Stimulated activated CD8-positive, alpha-beta memory T cell treated with anti-CD3 and anti-CD28 coated beads, Interleukin-12 subunit alpha, Interleukin-12 subunit beta, amount 100 ng/mL, for 24 hours (primary cell): ENCODE results near the gene SCYGR2.
"Not testable (repeated sequence)": the region's sequence is repeated elsewhere in the genome, so short reads cannot be mapped to it uniquely, and the experiment has no call there.

Experiments
- DNase-seq: peaks from one replicate; pipeline ENCODE4 v3.0.0-alpha.2; 2020; ENCODE audit errors: extremely low read depth

The SCYGR2 gene, protein sequence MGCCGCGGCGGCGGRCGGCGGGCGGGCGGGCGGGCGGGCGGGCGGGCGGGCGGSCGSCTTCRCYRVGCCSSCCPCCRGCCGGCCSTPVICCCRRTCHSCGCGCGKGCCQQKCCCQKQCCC

DNA sequence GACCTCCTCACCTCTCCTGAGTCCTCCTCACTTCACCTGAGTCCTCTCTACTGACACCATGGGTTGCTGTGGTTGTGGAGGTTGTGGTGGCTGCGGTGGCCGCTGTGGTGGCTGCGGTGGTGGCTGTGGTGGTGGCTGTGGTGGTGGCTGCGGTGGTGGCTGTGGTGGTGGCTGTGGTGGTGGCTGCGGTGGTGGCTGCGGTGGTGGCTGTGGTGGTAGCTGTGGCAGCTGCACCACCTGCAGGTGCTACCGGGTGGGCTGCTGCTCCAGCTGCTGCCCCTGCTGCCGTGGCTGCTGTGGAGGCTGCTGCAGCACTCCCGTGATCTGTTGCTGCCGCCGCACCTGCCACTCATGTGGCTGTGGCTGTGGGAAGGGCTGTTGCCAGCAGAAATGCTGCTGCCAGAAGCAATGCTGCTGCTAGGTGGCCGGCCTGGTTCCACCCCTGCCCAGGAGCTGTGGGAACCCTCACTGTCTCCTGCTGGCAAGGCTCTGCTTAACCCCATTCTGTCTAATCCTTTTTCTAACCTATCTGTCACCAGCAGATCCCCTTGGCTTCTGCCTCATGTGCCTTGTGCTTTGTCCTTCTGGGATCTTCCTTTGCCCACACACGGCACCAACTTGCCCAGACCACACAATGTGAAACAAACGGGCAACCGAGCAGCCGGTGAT, at the start of gene SCYGR2:
Gene SCYGR2, plus strand, starts transcription at position 59 of the 669 bp plus-strand sequence. Its CDS starts 0 bp downstream, at position 59.
- not testable (repeated sequence) for DNase-seq

DNA sequence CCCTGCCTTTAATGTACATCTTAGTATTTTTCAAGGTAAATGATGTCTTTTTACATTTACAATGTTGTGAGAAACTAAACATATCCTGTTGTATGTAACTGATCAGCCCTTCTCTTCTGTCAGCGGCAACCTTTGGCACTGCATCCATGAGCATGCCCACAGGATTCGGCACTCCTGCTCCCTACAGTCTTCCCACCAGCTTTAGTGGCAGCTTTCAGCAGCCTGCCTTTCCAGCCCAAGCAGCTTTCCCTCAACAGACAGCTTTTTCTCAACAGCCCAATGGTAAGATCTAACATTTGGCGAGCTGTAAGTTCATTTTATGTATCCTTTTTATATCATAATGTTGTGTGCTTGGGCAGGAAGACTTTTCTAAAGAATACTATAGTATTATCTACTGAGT, 46.9 kb upstream of the SCYGR2 start:
- no peak for DNase-seq

DNA sequence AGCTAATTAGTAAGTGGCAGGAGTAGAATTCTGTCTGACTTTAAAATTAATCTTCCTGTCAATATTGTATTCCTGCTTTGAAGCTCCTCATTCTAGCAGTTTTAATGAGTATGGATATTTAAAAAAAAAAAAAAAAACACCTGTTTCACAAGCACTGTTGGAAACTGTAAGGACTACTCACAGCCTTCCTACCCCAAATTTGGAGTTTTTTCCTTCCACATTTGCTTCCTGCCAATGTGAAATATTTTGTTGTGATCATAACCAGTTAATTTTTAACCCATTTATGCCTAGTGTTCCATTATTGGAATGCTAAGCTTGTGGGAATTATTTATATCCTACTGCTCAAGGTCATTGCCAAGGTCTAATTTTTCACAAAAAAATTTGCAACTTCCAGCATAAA, 36.1 kb upstream of the SCYGR2 start:
- DNase-seq, result no peak

DNA sequence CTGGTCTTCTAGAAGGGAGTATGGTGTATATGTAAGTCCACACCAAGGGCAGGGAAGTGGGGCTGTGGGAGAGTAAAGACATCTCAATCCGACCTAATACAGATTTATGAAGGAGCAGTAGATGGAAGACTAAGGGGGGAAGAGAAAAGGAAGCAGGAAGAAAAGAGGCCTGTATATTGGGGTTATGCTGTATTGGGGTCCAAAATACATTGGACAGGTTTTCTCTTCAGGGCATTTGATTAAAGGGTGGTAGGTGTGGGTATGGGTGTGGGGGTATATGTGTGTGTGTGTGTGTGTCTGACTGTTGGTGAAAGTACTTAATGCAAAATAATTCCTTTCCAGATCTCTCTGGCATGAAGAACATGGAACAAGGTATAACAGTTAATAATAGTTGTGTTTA, 33.6 kb upstream of the SCYGR2 start:
- no peak for DNase-seq

DNA sequence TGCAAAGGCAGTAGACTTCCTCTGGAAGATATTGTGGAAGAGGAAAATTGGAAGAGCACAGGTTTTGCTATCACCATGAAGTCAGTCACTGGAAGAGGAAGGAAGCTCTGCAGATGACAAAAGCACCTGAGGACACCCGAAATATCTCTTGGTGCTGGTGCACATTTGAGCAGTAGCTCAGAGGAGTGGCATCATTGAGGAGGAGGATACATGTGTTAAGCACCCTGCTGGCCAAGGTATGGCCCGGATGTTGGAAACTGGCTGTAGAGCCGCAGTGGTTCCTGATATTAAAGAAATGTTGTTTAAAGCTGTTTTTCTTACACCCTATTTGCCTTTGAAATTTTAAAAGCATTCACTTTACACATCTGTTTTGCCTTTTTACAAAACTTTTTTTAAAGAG, 32.7 kb upstream of the SCYGR2 start:
- DNase-seq, result no peak

DNA sequence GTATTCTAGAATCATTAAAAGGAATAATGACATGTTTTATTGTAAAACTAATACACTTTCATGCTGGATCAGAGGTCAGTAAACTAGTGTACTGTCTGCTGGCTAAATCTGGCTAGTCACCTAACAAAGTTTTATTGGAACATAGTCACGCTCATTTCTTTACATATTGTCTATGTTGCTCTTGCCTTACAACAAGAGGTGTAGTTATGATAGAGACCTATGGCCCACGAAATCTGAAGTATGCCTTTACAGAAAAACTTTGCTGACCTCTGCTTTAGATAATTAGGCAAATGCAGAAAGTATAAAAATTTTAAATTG, 29.9 kb upstream of the SCYGR2 start:
- DNase-seq, result no peak

DNA sequence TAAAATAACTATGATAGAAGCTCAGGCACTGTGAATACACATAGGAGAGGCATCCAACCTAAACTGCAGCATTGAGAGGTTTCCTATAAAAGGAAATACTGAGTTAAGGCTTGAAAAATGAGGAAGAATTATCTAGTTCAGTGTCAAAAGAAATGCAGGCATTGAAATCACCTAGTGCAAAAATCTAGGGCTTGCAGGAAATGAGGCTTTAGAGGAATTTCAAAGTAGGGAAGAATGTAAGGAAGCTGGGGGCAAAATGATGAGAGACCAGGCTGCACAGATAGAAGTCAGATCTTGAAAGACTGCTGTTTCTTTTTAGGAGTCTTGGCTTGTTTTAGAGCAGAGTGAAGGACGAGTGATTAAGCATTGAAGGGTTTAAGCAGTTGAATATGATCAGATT, 28.1 kb upstream of the SCYGR2 start:
- no peak for DNase-seq

DNA sequence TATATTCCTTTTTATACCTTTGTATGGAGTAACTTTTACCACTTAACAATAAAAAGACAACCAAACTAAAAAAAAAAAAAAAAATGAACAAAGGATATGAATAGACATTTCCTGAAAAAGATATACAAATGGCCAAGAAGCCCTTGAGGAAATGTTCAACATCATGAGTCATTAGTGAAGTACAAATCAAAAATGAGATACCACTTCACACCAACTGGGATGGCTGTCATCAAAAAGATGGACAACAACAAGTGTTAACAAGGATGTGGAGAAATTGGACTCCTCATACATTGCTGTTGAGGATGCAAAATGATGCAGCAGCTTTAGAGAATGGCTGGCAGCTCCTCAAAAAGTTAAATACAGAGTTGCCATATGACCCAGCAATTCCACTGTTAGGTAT, 22.6 kb upstream of the SCYGR2 start:
- DNase-seq, result no peak

DNA sequence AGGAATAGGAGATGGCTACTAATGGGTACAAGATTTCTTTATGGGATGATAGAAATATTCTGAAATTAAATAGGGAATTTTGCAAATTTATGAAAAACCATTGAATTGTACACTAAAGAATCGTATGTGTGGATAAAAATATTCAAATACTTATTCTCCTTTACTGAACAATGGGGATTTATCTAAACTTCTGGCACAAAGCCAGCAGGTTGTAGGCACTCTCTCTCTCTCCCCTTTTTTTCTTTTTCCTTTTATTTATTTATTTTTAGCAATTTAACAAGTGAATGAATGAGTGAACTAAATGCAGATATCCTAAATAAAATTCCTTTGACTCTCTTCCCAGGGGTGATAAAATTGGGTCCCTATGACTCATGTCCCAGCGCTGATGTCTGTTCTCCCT, 21.9 kb upstream of the SCYGR2 start:
- DNase-seq, result no peak

DNA sequence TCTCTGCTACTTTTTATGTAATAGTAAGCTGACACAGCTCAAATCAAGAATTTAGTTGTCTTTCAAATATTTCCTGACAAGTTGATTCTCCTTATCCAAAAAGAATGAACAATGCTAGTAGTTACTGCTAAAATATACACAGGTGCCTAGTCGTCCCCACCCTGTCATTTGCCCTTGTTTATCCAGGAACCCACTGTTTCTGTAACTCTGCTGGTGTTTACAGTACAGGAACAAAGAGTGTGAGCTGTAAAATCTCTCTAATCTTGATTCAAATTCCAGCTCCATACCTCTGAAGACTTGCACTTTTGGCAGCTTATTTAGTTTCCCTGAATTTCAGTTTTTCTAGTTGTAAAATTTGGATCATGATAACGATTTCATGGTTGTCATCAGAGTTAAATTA, 21.1 kb upstream of the SCYGR2 start:
- no peak for DNase-seq

DNA sequence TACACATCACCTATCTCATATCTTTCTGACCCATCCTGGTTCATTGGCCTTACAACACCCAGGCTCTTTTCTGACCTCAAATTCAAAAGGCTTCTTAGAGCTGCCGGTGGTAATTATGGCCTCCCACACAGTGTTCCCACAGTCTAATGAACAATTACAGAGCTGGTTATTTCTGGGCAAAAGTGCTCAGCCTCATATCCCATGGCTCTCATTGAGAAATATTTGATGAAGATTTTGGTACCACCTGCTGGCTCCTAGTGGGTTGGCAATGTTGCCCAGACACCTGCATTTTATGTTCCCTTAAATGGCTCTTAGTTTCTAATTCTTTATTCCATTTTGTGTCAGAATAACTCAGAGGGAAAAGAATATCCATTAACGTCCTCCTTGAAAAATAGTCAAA, 20.1 kb upstream of the SCYGR2 start:
- no peak for DNase-seq

DNA sequence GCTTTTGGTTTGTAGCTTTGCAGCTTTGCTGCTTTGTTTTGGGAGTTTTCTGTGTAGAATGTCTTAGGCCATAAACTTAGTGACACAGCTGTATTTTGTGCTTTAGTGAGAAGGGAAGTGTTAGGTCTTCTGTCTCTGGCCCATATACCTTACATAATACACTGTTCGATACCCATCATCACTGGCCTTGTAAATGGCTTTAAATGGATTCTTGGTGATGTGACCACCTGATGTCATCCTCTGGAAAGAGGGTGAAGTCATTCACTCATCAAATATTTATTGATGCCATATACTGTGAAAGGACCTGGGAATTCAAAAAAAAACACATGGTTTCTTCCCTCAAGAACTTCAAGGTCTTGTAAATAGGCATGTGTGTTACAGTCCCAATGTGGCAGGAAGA, 18.9 kb upstream of the SCYGR2 start:
- DNase-seq, result no peak

DNA sequence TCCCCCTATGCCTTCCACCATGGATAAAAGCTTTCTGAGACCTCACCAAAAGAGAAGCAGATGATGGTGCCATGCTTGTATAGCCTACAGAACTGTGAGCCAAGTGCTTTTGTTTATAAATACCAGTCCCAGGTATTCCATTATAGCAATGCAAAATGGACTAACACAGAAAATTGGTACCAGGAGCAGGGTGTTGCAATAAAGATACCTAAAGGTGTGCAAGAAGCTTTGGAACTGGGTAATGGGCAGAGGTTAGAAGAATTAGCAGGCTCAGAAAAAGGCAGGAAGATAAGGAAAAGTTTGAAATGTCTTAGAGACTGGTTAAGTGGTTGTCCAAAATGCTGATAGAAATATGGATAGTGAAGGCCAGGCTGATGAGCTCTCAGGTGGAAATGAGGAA, 16.3 kb upstream of the SCYGR2 start:
- DNase-seq, result no peak

DNA sequence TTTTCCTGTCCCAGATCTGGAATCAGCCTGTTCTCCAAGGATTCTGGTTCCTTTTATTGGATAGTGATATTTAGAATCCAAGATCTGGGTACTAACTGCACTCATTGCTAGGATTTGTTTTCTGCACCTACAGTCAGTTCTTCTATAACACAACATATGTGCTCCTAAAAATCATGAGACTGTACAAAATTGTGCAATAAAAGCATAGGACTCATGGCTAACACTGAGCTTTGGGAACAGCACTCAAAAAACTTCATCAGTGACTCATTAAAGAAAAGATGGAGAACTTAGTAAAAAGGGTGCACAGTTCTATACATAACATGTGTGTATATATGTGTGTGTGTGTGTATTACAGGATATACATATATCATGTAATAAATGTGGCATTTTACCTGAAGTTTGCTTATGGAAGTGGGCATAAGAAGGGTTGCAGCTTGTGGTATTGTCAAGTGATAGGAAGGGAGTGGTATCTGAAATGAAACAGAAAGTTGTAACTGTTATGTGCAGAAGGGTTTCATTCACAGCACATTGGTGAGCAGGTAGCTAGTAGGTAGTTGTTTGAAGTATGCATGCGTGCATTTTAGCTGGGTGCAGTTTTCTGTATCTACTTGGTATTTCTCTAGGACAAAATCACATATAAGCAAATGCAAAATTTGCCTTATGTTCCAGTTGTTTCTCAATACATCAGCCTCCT, 5.9 kb upstream of the SCYGR2 start:
- DNase-seq, result no peak

DNA sequence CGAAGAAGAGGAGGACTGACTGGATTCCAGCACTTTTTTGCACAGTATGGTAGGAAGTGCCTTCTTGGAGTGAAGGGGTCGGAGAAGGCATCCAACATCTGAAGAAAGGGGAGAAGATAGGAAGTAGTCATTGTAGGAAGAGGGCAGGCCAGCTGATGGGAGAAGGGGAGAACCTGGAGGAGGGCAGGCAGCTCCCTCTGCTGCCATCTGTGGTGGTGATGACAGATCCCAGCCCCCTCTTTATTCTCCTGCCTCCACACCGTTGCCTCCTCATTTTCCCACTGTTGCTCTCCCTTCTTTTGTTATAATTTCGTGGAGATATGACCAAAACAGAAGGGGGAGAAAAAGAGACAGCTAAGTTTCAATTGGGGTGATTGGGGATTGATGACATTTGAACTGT, 2.9 kb upstream of the SCYGR2 start:
- no peak for DNase-seq

DNA sequence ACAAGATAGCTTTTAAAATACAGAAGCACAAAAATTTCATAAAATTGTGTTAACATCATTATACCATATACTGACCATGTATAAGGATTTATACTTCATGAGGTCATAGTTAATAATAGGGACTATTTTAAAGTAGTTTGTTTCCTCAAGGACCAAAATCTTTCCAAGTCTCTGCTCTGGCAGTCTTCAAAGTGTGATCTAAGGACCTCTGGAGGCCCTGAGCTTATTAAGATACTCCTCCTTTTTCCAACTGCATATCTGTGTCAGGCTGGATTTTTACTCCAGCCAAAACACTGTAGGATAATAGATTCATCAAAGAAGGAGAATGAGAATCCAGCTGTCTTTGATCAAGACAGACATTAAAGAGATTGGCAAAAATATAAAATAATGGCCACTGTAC, 1.7 kb upstream of the SCYGR2 start:
- no peak for DNase-seq

DNA sequence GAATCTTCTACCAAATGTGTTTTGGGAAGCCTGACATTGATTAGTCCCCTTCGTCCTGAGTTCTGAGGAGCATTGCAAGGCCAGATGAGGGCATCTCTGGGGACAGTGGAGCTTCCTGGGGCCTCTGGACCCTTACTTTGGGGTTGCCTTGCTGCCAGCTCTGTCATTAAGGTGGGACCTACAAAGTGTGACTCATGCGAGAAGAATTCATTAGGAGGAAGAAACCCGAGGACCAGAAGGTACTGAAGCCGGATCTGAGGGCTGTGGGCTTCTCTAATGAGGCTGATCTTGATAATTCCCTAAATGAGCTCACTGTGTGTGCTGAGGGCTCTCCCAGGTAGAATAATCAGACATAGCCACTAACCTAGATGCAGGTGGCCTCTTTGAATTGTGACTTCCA, 695 bp upstream of the SCYGR2 start:
- no peak for DNase-seq

DNA sequence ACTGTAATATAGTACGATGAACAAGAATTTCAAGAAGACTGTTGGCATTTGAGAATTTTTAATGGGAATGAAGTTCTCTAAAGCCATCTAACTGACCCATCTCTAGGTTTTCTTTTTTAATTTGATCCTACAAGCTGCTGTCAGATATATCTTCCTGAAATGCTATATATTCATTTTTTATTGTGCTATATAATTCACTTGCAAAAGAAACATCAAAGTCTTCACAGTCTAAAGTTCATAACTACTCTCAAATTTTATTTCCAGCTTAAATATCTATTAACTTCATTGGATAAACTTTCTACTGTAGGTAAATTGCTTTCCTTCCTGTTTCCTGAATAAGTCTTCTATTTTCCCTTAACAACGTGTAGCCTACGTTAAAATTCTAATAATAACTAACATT, 3.7 kb downstream of the SCYGR2 start:
- DNase-seq, result no peak

DNA sequence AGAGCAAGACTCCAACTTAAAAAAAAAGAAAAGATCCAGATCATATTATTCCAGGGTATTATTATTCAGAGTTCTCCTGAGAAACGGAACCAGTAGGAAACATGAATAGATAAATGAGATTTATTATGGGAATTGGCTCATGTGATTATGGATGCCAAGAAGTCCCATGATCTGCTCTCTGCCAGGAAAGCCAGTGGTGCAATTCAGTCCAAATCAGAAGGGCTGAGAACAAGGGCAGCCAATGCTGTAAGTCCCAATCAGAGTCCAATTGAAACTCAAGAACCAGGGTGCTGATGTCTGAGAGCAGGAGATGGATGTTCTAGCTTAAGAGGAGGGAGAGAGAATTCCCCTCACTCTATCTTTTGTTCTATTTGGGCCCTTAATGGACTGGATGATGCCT, 7.8 kb downstream of the SCYGR2 start:
- no peak for DNase-seq

DNA sequence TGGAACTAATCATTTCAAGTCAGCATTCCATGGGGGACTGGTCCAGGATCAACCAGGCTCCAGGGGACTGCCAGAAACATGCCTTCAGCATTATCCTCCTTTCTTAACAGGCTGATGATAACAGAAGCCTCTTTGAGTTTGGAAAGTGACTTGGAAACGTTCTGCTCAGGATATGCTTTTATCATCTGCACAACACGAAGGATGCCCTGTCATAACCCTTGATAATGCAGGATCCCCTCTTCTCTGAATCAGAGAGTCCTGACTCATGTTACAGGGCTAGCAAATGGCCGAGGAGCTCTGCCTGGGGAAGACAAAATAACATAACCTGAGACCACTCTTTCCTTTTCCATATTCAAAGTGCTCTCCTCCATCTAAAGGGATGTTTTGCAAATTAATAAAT, 9.2 kb downstream of the SCYGR2 start:
- DNase-seq, result no peak

DNA sequence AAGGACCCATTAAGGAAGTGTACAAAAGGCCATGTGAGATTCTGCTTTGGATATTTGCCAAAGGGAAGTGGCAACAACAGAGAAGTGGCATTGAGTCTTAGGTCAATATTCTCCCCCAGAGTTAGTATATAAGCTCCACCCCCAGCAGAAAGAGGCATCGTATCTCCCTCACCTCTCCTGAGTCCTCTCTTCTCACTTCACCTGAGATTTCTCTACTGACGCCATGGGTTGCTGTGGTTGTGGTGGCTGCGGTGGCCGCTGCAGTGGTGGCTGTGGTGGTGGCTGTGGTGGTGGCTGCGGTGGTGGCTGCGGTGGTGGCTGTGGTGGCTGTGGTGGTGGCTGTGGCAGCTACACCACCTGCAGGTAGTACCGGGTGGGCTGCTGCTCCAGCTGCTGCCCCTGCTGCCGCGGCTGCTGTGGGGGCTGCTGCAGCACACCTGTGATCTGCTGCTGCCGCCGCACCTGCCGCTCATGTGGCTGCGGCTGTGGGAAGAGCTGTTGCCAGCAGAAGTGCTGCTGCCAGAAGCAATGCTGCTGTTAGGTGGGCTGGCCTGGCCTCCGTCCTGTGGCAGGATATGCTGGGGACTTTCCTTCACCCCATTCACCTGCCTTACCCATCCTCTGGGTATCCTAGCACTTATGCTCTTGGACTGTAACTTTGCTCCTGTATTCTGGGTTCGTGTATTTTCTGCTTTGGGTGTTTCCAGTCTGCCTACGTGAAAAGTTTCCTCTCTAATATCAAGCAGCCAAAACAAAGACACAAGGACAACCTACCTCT, 10.1 kb downstream of the SCYGR2 start:
- DNase-seq, result no peak

DNA sequence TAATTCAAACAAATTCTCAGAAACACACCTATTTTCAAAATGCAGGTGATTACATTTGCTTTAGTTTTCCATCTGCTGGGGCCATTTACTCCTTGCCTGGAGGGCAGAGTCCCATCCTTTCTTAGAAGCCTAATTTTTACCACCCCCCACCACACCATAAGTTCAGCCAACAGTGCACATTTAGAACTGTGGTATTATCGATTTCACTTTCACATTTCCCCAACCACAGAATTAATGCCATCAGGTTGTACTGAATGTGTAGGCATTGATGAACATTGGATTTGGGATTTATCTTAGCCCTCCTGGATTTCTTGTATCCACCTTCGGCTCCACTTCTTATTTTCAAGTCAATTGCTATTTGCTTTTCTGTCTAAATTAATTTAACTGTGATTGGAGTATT, 11.4 kb downstream of the SCYGR2 start:
- DNase-seq, result no peak
